H1 (cell line): ENCODE data around the gene PRR16. TPM values are rescaled to one million over a fixed set of nuclear protein-coding genes. Genes with fewer than 3 reads are reported as not detected.
A peak's percentile ranks its signal among the peaks of the same experiment; 100 is the strongest.

Experiments used
- CTCF ChIA-PET: fragments of 300-600 bp; sonication (Branson Sonifier 250); formaldehyde crosslinking; loops from one replicate; lab custom pipeline; 2021; ENCODE audit not compliant: partially characterized antibody; lab: Charles Lee
- POLR2A ChIA-PET: fragments of 300-600 bp; sonication (Branson Sonifier 250); formaldehyde crosslinking; loops from one replicate; lab custom pipeline; 2021; ENCODE audit warnings: inconsistent platforms; ENCODE audit not compliant: partially characterized antibody; lab: Charles Lee
- DNase-seq, 2 experiments: peaks; one replicate each; pipeline versions ENCODE4 v3.0.0 to v3.0.0-alpha.2; 2010 to 2022; ENCODE audit warnings: low spot score in 2 of 2, low read depth in 1 of 2, mixed read lengths in 1 of 2
- FAIRE-seq: peaks from 2 replicates; lab custom pipeline; 2011; peaks lifted over from hg19 to GRCh38; lab: Jason Lieb, UNC
- H2AFZ ChIP-seq: 2 replicates; pipeline ENCODE4 v1.8.1; 2012; ENCODE audit warnings: low read length, inconsistent platforms
- H2AK5ac ChIP-seq: 2 replicates; pipeline ENCODE4 v1.6.1; 2013; ENCODE audit warnings: low read depth, low read length
- H2BK120ac ChIP-seq: replicated peaks from 2 replicates; pipeline ENCODE3; 2013; ENCODE audit warnings: low read depth, low read length, inconsistent platforms
- H2BK12ac ChIP-seq: 2 replicates; pipeline ENCODE4 v1.6.1; 2013; ENCODE audit warnings: low read depth, low read length
- H2BK15ac ChIP-seq: 2 replicates; pipeline ENCODE4 v1.6.1; 2013; ENCODE audit warnings: low read length
- H2BK20ac ChIP-seq: 2 replicates; pipeline ENCODE4 v1.6.1; 2013; ENCODE audit warnings: low read length
- H2BK5ac ChIP-seq: 2 replicates; pipeline ENCODE4 v1.6.1; 2013; ENCODE audit warnings: low read depth, low read length
- H3K14ac ChIP-seq: 2 replicates; pipeline ENCODE4 v1.6.1; 2013; ENCODE audit warnings: inconsistent platforms; ENCODE audit not compliant: insufficient read length
- H3K18ac ChIP-seq: 2 replicates; pipeline ENCODE4 v1.6.1; 2013; ENCODE audit warnings: low read length; ENCODE audit errors: extremely low read depth
- H3K23ac ChIP-seq: 2 replicates; pipeline ENCODE4 v1.6.1; 2013; ENCODE audit warnings: inconsistent platforms; ENCODE audit not compliant: insufficient read length
- H3K23me2 ChIP-seq: 2 replicates; pipeline ENCODE4 v1.6.1; 2013; ENCODE audit warnings: low read depth, low read length
- H3K27ac ChIP-seq: 2 replicates; pipeline ENCODE4 v1.6.1; 2011; ENCODE audit warnings: low read depth, low read length, inconsistent platforms
- H3K27me3 ChIP-seq, 4 experiments: replicated peaks in 1 of 4; 1 replicate in 1 of 4; 2 replicates in 3 of 4; pipeline versions ENCODE4 v1.6.1 to v1.8.1; 2011 to 2013; ENCODE audit warnings: low read length in 3 of 4, mild to moderate bottlenecking in 3 of 4, inconsistent platforms in 2 of 4, mixed read lengths in 2 of 4, moderate library complexity in 1 of 4; ENCODE audit not compliant: control insufficient read depth in 3 of 4, insufficient read depth in 3 of 4; ENCODE audit errors: extremely low read depth in 1 of 4
- H3K36me3 ChIP-seq, 4 experiments: 2 replicates each; pipeline versions ENCODE4 v1.6.1 to v1.8.1; 2011 to 2013; ENCODE audit warnings: mild to moderate bottlenecking in 4 of 4, low read length in 3 of 4, moderate library complexity in 2 of 4, control low read depth in 1 of 4, inconsistent platforms in 1 of 4; ENCODE audit not compliant: insufficient read depth in 4 of 4, control insufficient read depth in 2 of 4
- H3K4ac ChIP-seq: replicated peaks from 2 replicates; pipeline ENCODE3; 2013; ENCODE audit warnings: low read length, low read depth, mixed read lengths, inconsistent platforms; ENCODE audit not compliant: insufficient read length
- H3K4me1 ChIP-seq, 4 experiments: replicated peaks in 1 of 4; 1 replicate in 1 of 4; 2 replicates in 3 of 4; pipeline versions ENCODE4 v1.6.1 to v1.8.1; 2011 to 2013; ENCODE audit warnings: low read length in 3 of 4, inconsistent platforms in 2 of 4, mixed read lengths in 1 of 4; ENCODE audit not compliant: insufficient read depth in 4 of 4, control insufficient read depth in 3 of 4
- H3K4me2 ChIP-seq, 2 experiments: 2 replicates each; pipeline versions ENCODE4 v1.6.1 to v1.8.1; 2011 to 2013; ENCODE audit warnings: low read depth in 2 of 2, low read length in 2 of 2, control low read depth in 1 of 2, inconsistent platforms in 1 of 2, mild to moderate bottlenecking in 1 of 2; ENCODE audit not compliant: insufficient read depth in 1 of 2
- H3K4me3 ChIP-seq, 4 experiments: fragments of 200-600, 300-600 bp in 1 of 4; sonication (generic), shearing (Covaris generic), sonication (Bioruptor Twin) in 1 of 4; 2 replicates each; pipeline versions ENCODE4 v1.5.1 to v1.8.1; 2011 to 2016; ENCODE audit warnings: low read length in 4 of 4, low read depth in 3 of 4, control low read depth in 2 of 4, inconsistent platforms in 2 of 4, mild to moderate bottlenecking in 2 of 4, mixed read lengths in 1 of 4, moderate library complexity in 1 of 4; ENCODE audit not compliant: insufficient read depth in 2 of 4; ENCODE audit errors: extremely low read depth in 1 of 4
- H3K56ac ChIP-seq: replicated peaks from 2 replicates; pipeline ENCODE3; 2013; ENCODE audit warnings: low read depth, mild to moderate bottlenecking, mixed read lengths, low read length, inconsistent platforms; ENCODE audit not compliant: insufficient read length
- H3K79me1 ChIP-seq: 2 replicates; pipeline ENCODE4 v1.6.1; 2013; ENCODE audit warnings: low read depth, low read length, control low read depth
- H3K79me2 ChIP-seq, 2 experiments: 2 replicates each; pipeline versions ENCODE4 v1.6.1 to v1.8.1; 2012 to 2013; ENCODE audit warnings: low read length in 2 of 2, mild to moderate bottlenecking in 2 of 2, inconsistent platforms in 1 of 2; ENCODE audit not compliant: insufficient read depth in 2 of 2, control insufficient read depth in 1 of 2
- H3K9ac ChIP-seq, 4 experiments: replicated peaks in 1 of 4; 1 replicate in 1 of 4; 2 replicates in 3 of 4; pipeline versions ENCODE4 v1.6.1 to v1.8.1; 2011 to 2013; ENCODE audit warnings: low read depth in 3 of 4, low read length in 3 of 4, control low read depth in 2 of 4, mild to moderate bottlenecking in 2 of 4, moderate library complexity in 2 of 4, inconsistent platforms in 1 of 4; ENCODE audit errors: extremely low read depth in 1 of 4
- H3K9me3 ChIP-seq, 2 experiments: 2 replicates each; pipeline versions ENCODE4 v1.6.1 to v1.8.1; 2012 to 2013; ENCODE audit warnings: mild to moderate bottlenecking in 2 of 2, moderate library complexity in 2 of 2, control low read depth in 1 of 2, inconsistent platforms in 1 of 2, low read depth in 1 of 2, low read length in 1 of 2, mixed read lengths in 1 of 2; ENCODE audit not compliant: insufficient read depth in 2 of 2
- H4K20me1 ChIP-seq, 2 experiments: replicated peaks in 1 of 2; 2 replicates each; pipeline versions ENCODE3 to v1.8.1; 2011 to 2013; ENCODE audit warnings: inconsistent platforms in 2 of 2, low read length in 2 of 2, mild to moderate bottlenecking in 1 of 2; ENCODE audit not compliant: insufficient read depth in 2 of 2, control insufficient read depth in 1 of 2
- H4K5ac ChIP-seq: 2 replicates; pipeline ENCODE4 v1.6.1; 2013; ENCODE audit warnings: low read length, low read depth, mixed read lengths, inconsistent platforms; ENCODE audit not compliant: insufficient read length
- H4K8ac ChIP-seq: 2 replicates; pipeline ENCODE4 v1.8.0; 2013; ENCODE audit warnings: mild to moderate bottlenecking, moderate library complexity, low read length, inconsistent platforms; ENCODE audit not compliant: insufficient read depth; ENCODE audit errors: extremely low read depth
- H4K91ac ChIP-seq: replicated peaks from 2 replicates; pipeline ENCODE3; 2013; ENCODE audit warnings: low read length, mixed read lengths, inconsistent platforms; ENCODE audit not compliant: insufficient read length
- CREB1 ChIP-seq: IDR thresholded peaks from 2 replicates; pipeline ENCODE4 v1.6.1; 2012; ENCODE audit warnings: inconsistent platforms
- KDM5A ChIP-seq: fragments of 200-600 bp; IDR thresholded peaks from 2 replicates; pipeline ENCODE4 v1.7.1; 2012; ENCODE audit warnings: mild to moderate bottlenecking, low read length, inconsistent platforms, mixed read lengths
- TCF12 ChIP-seq: IDR thresholded peaks from 2 replicates; pipeline ENCODE4 v1.6.1; 2011; ENCODE audit warnings: low read depth, mild to moderate bottlenecking, low read length
- TEAD4 ChIP-seq: IDR thresholded peaks from 2 replicates; pipeline ENCODE4 v1.6.1; 2012; ENCODE audit warnings: low read depth, low read length, inconsistent platforms, mixed read lengths
- WGBS, 2 experiments: shearing (Covaris generic) in 1 of 2; methylation state at CpG; one replicate each; pipeline versions ENCODE4 v1.1.6 to v1.1.7; 2013 to 2015; ENCODE audit warnings: low lambda C conversion rate in 2 of 2, mixed read lengths in 2 of 2, inconsistent platforms in 1 of 2, low coverage in 1 of 2, missing lambda C conversion rate in 1 of 2; ENCODE audit not compliant: insufficient replicate concordance in 2 of 2, insufficient coverage in 1 of 2, insufficient read length in 1 of 2; ENCODE audit errors: extremely low coverage in 1 of 2, missing lambda C conversion rate in 1 of 2; 5-methylcytosine and 5-hydroxymethylcytosine counted together
- polyA plus RNA-seq, 7 experiments: library from polyadenylated mRNA; depleted of rRNA in 3 of 7; stranded (reverse) in 5 of 7; unstranded in 2 of 7; fragments of >200 nt in 5 of 7; fragments of 200-250 nt in 2 of 7; gene quantifications; 1 replicate in 5 of 7; 2 replicates in 1 of 7; 4 replicates in 1 of 7; pipeline versions ENCODE4 v1.2.1 to v1.2.3, GENCODE V29; 2011 to 2013; ENCODE audit warnings: missing spikeins in 2 of 7, mixed read lengths in 2 of 7
- total RNA-seq: library from RNA; stranded (reverse); fragmentation: NEBNext Ultra II Directional; extraction: Animal tissue kit (Norgen Biotek cat#: 25700); gene quantifications from 2 replicates; pipeline ENCODE4 v1.2.1, GENCODE V29; 2021

The PRR16 gene
- total and polyA plus RNA-seq, 2 of the 8 experiments (the other 6 are each of a cell fraction or from before 2014, with no cell fraction given), result 0.73 to 1.6 TPM

- Histone ChIP-seq H3K4me1 (no peaks in the 10 kb centered on the region), H3K56ac (no peak overlapping the region), H2AK5ac (no peak overlapping the region), H2BK15ac (no peak overlapping the region), H3K4me2 (no peak overlapping the region), H2BK120ac (no peak overlapping the region), H3K79me1 (no peaks in the 10 kb centered on the region), H4K8ac (no peak overlapping the region), H3K4ac (no peak overlapping the region), H3K23me2 (no peaks in the 10 kb centered on the region; the same call in 1 of the 2 replicates), H3K9ac (no peak overlapping the region), H2BK12ac (no peak overlapping the region), H4K5ac (no peak overlapping the region), H3K9me3 (peaks cover 0 to 5% of the 10 kb centered on the region in 2 experiments; a peak in 1 of 4 replicates), H3K36me3 (no peaks in the 10 kb centered on the region), H3K23ac (no peak overlapping the region)
- POLR2A ChIA-PET, result interaction anchor here (0.6 kb wide), 1 partner anchor 65 kb away, joined by 3 read pairs; no protein-coding TSS in a partner anchor
- 76% methylated on average over 1 of the region's 1 CpG; no CpG with 5 or more reads in 1 of the 2 experiments for WGBS, 2 experiments
- FAIRE-seq (no peak), DNase-seq (no peak)
- CTCF ChIA-PET, result interaction anchor here (0.7 kb wide), 1 partner anchor 85 kb away, joined by 4 read pairs; no protein-coding TSS in a partner anchor
- TF ChIP-seq TCF12, result no peak
- no peak for TF ChIP-seq KDM5A
- TF ChIP-seq CREB1, result no peak
- TF ChIP-seq TEAD4, result peak; percentile 89
- TF ChIP-seq, all 59 proteins: peak for 1
- no peak overlapping the region for H2BK20ac ChIP-seq
- no peak overlapping the region for H2BK5ac ChIP-seq
- no peaks in the 10 kb centered on the region for H3K27me3 ChIP-seq
- H4K20me1 ChIP-seq, result no peaks in the 10 kb centered on the region
- no peak overlapping the region for H3K18ac ChIP-seq
- H3K79me2 ChIP-seq, result no peaks in the 10 kb centered on the region
- H3K27ac ChIP-seq, result no peak overlapping the region
- H4K91ac ChIP-seq, result no peak overlapping the region
- H3K14ac ChIP-seq, result no peak overlapping the region
- H2AFZ ChIP-seq, result peak overlapping the region; percentile 12; the same call in 1 of the 2 replicates
- no peak overlapping the region for H3K4me3 ChIP-seq
Measured at GRCh38 chr5:120454094-120454798, 9.9 kb upstream of the PRR16 start.
